H1 (cell line): Measurements from ENCODE around the gene TBCD. TPM values are rescaled to one million over a fixed set of nuclear protein-coding genes. Genes with fewer than 3 reads are reported as not detected.

Experiments
- ASH2L ChIP-seq: fragments of 200-600, 300-600 bp; sonication (generic); IDR thresholded peaks from one replicate; pipeline ENCODE4 v1.7.1; 2017; ENCODE audit warnings: low read length
- CHD7 ChIP-seq: fragments of 300-600 bp; sonication (generic); IDR thresholded peaks from 2 replicates; pipeline ENCODE4 v1.7.1; 2012; ENCODE audit warnings: low read length, moderate library complexity, mild to moderate bottlenecking, inconsistent platforms; ENCODE audit not compliant: insufficient replicate concordance
- E2F6 ChIP-seq: IDR thresholded peaks from 2 replicates; pipeline ENCODE4 v1.6.1; 2012; ENCODE audit warnings: inconsistent platforms
- POLR2AphosphoS5 ChIP-seq: IDR thresholded peaks from 2 replicates; pipeline ENCODE4 v1.6.1; 2011; ENCODE audit warnings: low read depth, low read length
- polyA plus RNA-seq, 7 experiments: library from polyadenylated mRNA; depleted of rRNA in 3 of 7; stranded (reverse) in 5 of 7; unstranded in 2 of 7; fragments of >200 nt in 5 of 7; fragments of 200-250 nt in 2 of 7; gene quantifications; 1 replicate in 5 of 7; 2 replicates in 1 of 7; 4 replicates in 1 of 7; pipeline versions ENCODE4 v1.2.1 to v1.2.3, GENCODE V29; 2011 to 2013; ENCODE audit warnings: missing spikeins in 2 of 7, mixed read lengths in 2 of 7
- total RNA-seq: library from RNA; stranded (reverse); fragmentation: NEBNext Ultra II Directional; extraction: Animal tissue kit (Norgen Biotek cat#: 25700); gene quantifications from 2 replicates; pipeline ENCODE4 v1.2.1, GENCODE V29; 2021

TBCD gene
- total and polyA plus RNA-seq, 2 of the 8 experiments (the other 6 are each of a cell fraction or from before 2014, with no cell fraction given), result 118 to 162 TPM

GRCh38 chr17:82812058-82812457 lies 60.2 kb downstream of the TBCD start (continued):
- TF ChIP-seq CHD7 (no peak), E2F6 (no peak), ASH2L (no peak), POLR2AphosphoS5 (no peak)
